ENCODE results near the gene ENTPD2.
A peak's percentile ranks its signal among the peaks of the same experiment; 100 is the strongest.
"Not testable (repeated sequence)": the region's sequence is repeated elsewhere in the genome, so short reads cannot be mapped to it uniquely, and the experiment has no call there.

ENTPD2 gene

DNA sequence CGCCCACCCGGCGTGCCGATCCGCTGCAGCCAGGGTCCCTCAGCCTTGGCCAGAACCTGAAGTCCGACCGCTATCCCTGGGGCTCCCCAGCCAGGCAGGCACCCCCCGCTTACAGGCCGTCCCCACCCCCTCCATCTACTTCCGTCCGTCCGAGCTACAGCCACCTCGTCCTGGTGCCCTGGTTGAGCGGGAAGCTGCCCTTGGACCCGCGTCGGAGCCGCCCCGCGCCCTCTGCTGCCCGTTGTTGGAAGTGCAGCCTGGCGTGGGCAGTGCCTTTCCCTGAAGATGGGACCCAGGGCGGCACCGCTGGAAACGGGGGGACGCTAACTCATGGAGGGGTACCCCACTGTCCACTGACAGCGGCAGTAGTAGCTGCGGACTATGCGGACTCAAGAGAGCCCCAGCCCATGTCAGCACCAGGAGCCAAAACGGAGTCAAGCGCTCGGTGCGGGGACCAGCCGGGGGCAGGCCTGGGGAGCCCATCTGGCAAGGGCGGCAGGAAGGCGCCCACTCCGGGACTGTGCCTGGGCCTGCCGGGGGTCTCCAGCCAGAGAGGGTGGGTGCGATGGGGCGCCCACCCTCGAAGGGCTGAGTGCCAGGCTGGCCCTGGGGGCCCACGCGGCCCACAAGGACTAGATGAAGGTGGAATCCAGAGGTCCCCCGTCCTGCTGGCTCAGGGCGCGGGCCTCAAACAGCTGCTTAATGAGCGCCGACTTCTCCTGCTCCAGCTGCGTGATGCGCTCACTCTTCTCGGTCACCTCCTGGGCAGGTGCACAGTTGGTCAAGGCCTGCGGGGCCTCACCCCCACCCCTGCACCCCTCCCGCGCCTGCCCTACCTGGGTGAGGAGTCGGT lies 10.4 kb upstream of the ENTPD2 start:
- peak; percentile 45 for DNase-seq (ENCODE audit: low read depth)

DNA sequence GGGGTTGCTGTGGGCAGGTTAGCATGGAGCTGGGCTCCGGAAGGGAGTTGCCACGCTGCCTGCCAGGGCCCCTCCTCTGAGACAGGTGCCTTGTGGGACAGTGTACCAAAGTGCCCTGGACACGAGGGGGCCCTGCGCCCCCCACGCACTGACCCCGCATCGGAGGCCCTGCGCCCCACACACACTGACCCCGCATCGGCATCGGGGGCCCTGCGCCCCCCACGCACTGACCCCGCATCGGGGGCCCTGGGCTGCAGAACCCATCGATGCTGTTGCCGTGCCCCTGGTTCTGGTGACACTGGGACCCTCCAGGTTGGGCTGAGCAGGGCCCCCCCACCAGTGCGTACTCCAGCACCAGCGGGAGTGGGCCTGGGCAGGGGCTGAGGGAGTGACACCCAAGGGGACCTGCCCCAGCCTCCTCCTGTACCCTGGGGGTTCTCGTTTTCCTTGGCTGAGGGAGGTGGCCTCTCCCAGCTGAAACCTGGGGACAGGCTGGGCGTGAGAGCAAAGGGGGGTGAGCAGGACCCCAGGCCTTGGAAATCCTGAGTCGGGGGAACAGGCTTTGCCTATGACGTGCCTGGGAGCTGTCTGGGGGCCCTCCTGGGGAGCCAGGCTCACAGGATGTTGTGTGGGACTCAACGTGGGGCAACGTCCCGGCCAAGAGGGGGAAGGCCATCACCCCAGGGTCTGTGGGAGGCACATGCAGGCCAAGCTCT lies 9.6 kb upstream of the ENTPD2 start:
- DNase-seq (ENCODE audit: low read depth): no peak

DNA sequence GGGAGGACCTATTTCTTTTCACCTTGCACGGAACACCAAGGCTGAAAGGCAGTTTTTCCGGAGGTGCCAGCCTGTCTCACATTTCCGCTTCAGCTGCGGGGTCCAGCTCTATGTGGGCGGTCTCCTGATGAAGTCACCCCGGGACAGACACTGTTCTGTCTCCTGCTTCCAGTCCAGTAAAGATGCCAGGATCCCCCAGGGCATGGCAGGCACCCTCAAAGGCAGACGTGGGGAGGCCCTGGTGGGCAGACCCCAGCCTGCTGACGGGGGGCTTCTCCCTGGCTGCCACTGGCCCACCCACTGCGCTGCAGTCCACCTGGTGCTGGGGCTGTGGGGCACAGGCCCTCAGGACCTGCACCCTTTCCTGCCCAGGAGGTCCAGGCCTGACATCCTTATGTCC lies 8.9 kb upstream of the ENTPD2 start:
- DNase-seq (ENCODE audit: low read depth): not testable (repeated sequence)

GRCh38 chr9:137062384-137062783 lies 8.5 kb upstream of the ENTPD2 start:
- DNase-seq (ENCODE audit: low read depth): no peak

- no peak for DNase-seq (ENCODE audit: low read depth)
Measured at GRCh38 chr9:137058521-137059234, 4.8 kb upstream of the ENTPD2 start.

DNA sequence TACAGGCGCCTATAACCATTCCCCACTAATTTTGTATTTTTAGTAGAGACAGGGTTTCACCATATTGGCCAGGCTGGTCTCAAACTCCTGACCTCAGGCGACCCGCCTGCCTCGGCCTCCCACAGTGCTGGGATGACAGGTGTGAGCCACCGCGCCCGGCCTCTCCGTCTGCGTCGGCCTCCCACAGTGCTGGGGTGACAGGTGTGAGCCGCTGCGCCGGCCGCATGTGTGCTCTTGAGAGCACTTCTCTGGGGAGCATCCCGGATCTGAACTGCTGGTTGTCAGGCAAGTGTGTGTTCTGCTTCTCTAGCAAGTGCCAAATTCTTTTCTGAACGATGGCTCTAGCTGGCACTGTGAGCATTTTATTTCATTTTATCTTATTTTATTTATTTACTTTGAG lies 3.7 kb upstream of the ENTPD2 start:
- no peak for DNase-seq (ENCODE audit: low read depth)

DNA sequence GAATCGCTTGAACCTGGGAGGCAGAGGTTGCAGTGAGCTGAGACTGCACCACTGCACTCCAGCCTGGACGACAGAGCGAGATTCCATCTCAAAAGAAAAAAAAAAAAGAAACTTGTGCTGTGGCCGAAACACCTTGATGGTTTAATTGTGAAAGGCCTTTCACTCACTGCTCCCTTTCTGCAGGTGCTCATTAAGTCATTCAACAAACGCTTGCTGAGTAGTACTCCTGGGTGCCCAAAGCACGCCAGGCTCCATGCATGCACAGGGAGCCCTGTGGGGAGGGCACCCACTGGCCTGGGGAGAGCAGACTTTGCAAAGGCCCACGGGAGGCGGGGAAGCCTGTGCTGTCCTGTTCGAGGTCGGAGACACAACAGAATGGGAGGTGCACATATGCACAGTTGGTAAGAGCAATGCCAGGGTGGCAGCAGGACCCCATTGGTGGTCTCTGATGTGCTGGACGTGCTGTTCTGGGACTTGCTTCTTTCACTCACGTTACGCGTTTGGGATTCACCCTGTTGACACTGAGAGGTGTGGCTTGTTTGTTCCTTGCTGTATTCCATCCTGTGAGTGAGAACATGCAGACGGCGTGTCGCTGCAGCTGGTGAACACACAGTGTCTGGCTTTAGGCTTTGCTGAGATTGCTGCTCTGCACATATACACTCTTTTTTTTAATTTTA lies 3.0 kb upstream of the ENTPD2 start:
- DNase-seq (ENCODE audit: low read depth): no peak

GRCh38 chr9:137055385-137056364 lies 1.8 kb upstream of the ENTPD2 start:
- DNase-seq (ENCODE audit: low read depth): no peak

- DNase-seq (ENCODE audit: low read depth): no peak
Measured at GRCh38 chr9:137054932-137055384, 1.1 kb upstream of the ENTPD2 start.

- DNase-seq (ENCODE audit: low read depth): no peak
Measured at GRCh38 chr9:137052998-137053943, 590 bp downstream of the ENTPD2 start.

DNA sequence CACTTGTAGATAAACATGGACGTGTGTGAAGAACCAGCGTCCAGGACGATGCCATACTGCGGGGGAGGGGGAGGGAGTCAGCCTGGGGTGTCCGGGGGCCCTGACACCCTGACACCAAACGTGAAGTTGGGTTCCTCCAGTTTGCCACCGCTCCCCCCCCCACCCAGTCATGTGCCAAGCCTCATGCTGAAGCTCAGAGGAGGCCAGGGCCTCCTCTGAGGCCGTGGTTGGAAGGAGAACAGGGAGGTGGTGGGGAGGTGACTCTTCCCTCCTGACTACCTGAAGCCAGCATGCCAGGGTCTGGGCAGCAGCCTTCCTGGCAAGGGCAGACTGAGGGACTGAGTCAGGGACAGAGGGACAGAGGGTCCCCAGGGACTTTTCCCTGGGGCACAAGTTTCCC lies 1.6 kb downstream of the ENTPD2 start:
- no peak for DNase-seq (ENCODE audit: low read depth)

DNA sequence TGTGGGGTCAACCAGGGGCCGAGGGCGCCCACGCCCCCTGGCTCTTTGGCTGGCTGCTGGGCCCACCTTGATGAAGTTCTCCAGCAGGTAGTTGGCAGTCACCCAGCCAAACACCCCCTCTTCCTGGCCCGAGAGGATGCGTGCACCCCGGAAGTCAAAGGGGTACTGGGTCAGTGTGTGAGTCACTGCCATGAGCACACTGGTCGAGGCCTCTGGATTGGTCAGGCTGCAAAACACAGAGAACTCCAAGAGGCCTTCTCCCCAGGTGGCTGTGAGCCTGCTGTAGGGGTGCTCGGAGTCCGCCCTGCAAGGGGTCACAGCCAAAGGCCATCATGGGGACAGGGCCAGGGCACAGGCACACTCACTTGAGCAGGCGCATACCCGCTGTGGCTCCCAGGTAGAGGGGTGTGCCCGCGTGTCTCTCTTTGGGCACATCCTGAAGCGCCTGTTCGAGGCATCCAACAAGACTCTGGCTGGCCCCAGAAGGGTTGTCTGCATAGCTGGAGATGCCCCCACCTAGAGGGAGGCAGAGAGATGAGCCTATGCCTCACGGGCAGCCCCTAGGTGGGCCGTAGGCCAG lies 2.6 kb downstream of the ENTPD2 start:
- no peak for DNase-seq (ENCODE audit: low read depth)

DNA sequence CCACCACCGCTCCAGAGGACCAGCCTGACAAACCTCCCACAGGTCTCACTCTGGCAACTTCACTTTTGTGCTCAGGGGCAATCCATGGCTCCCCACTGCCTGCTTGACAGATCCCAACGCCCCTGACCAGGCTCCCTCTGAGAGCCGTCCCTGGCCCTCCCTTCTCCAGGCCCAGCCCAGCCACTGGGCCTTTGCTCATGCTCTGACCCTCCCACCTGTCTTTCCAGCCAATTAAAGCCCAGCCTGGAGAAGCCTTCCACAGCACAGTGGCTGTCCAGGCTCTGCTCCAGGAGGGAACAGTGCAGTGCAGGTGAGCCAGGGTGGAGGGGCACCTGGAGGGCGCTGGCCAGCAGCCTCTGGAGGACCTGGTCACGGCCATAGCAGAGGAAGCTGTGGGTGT lies 3.3 kb downstream of the ENTPD2 start:
- no peak for DNase-seq (ENCODE audit: low read depth)

GRCh38 chr9:137049544-137050449 lies 4.1 kb downstream of the ENTPD2 start:
- DNase-seq (ENCODE audit: low read depth): no peak

GRCh38 chr9:137048655-137049543 lies 5.0 kb downstream of the ENTPD2 start:
- no peak for DNase-seq (ENCODE audit: low read depth)

DNA sequence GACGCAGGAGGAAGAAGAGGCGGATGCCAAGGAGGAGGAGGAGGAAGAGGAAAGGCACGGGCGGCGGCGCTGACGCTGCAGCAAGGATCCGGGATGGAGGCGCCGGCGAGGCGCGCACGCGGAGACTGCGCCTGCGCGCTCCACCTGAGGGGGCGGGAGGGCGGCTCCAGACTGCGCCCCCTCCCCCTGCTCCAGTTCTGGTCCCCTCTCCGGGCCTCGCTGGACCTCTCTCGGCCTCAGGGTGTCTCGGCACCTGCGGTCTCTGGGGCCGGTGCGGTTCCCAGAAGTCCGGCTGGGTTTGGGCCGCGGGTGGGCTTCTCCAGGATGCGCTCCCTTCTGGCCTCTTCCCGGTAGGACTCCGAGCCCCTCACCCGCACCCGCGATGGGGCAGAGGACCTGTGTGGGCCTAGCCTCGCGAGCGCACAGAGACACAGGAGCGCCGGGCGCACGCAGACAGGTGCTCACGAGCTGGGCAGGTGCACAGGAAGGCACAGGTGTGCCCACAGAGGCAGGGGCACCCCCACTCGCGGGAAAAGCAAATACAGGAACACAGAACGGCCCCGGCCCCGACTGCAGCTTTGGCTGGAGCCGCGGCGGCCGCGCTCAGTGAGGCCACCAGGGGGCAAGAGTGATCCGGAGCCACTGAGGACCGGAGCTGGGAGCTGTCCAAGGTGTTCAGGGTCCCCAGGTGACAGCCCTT lies 7.6 kb downstream of the ENTPD2 start, which contains the start of gene NPDC1:
Gene NPDC1, minus strand, starts transcription at position 90 of the 700 bp plus-strand sequence. CDS start 188 bp downstream, outside the sequence.
- DNase-seq (ENCODE audit: low read depth): peak; percentile 61
